ENCODE measurements around the gene PLS3.

DNA sequence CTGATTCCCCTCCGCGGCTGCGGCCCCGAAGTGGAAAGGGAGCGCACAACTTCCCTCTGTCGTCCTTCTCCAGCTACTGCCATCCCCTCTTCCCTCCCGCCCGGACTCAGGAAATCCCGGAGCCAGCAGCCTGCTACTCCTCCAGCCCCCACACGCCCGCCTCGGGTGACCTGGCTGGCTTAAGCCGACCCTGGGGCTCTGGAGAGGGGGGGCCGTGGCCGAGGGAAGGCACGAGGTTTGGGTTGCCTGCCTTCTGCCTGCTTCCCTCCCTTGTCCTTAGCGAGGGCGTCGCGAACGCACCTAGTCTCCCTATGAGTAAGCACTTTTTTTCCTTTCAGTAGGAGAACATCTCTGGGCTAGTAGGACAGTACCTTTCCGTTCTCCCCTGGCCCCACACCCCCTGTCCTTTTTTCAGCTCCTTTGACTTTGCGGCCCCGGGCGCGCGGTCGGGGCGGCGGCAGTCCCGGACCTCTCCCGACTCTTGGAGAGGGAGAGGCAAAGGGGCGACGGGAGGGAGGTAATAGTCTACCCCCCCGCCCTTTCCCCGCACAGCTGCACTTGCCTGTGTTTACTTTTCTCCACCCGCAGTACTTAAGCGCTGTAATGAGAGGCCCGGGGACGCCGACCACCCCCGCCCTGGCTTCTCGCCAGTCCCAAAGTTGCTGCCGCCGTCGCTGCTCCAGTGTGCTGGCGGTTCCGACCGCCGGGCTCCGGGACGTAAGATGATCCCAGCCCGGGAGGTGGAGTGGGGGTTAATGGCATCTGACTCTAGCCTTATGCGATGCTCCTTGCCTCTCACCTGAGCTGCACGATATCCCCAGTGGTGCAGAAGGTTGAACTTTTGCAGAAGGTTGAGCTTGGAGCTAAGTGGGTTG is 868 bp downstream of the PLS3 start:
- TF ChIP-seq, protein P1, sequence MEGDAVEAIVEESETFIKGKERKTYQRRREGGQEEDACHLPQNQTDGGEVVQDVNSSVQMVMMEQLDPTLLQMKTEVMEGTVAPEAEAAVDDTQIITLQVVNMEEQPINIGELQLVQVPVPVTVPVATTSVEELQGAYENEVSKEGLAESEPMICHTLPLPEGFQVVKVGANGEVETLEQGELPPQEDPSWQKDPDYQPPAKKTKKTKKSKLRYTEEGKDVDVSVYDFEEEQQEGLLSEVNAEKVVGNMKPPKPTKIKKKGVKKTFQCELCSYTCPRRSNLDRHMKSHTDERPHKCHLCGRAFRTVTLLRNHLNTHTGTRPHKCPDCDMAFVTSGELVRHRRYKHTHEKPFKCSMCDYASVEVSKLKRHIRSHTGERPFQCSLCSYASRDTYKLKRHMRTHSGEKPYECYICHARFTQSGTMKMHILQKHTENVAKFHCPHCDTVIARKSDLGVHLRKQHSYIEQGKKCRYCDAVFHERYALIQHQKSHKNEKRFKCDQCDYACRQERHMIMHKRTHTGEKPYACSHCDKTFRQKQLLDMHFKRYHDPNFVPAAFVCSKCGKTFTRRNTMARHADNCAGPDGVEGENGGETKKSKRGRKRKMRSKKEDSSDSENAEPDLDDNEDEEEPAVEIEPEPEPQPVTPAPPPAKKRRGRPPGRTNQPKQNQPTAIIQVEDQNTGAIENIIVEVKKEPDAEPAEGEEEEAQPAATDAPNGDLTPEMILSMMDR (IDR thresholded peaks at IDR 0.05 in 2 of 3, conservative IDR thresholded peaks at IDR 0.05 in 1 of 3; ENCODE audit: insufficient read depth in 2 of 3, low read depth in 1 of 3, low read length in 3 of 3) = no peak
- no peak for TF ChIP-seq POLR2A (conservative IDR thresholded peaks at IDR 0.05)
- TF ChIP-seq, protein P2, sequence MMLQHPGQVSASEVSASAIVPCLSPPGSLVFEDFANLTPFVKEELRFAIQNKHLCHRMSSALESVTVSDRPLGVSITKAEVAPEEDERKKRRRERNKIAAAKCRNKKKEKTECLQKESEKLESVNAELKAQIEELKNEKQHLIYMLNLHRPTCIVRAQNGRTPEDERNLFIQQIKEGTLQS (IDR thresholded peaks at IDR 0.05) = no peak
- TF ChIP-seq, protein P2 (CRISPR knock-in tag; conservative IDR thresholded peaks at IDR 0.05) = no peak
